GM12878 (cell line): Measurements from ENCODE around the gene PARP4.
"Not testable (repeated sequence)": the region's sequence is repeated elsewhere in the genome, so short reads cannot be mapped to it uniquely, and the experiment has no call there.

Experiments used
- BACH1 ChIP-seq: fragments of 450-650 bp; IDR thresholded peaks from 2 replicates; pipeline ENCODE4 v1.6.1; 2017; ENCODE audit warnings: mild to moderate bottlenecking, borderline replicate concordance
- EZH2 ChIP-seq: IDR thresholded peaks from 2 replicates; pipeline ENCODE4 v1.6.1; 2012; ENCODE audit warnings: low read depth, mild to moderate bottlenecking, control low read depth, inconsistent platforms, low read length, borderline replicate concordance; ENCODE audit not compliant: control insufficient read depth
- FOS ChIP-seq: IDR thresholded peaks from 3 replicates; pipeline ENCODE4 v1.6.1; 2011; ENCODE audit warnings: borderline replicate concordance; ENCODE audit not compliant: insufficient read length; ENCODE audit errors: extremely low read depth
- HDGF ChIP-seq: fragments of 450-650 bp; IDR thresholded peaks from 2 replicates; pipeline ENCODE4 v1.6.1; 2016; ENCODE audit warnings: antibody characterized with exemption
- IKZF2 ChIP-seq, 2 experiments: fragments of 450-650 bp; IDR thresholded peaks; 2 replicates each; pipeline ENCODE4 v1.6.1; 2017; ENCODE audit warnings: mild to moderate bottlenecking in 2 of 2, moderate library complexity in 2 of 2
- POLR2A ChIP-seq: IDR thresholded peaks from 2 replicates; pipeline ENCODE4 v1.6.1; 2011; ENCODE audit warnings: low read depth, mild to moderate bottlenecking, low read length
- RAD21 ChIP-seq: IDR thresholded peaks from 2 replicates; pipeline ENCODE4 v1.6.1; 2011; ENCODE audit warnings: mild to moderate bottlenecking, low read depth, low read length, moderate library complexity; ENCODE audit not compliant: insufficient read depth
- SRF ChIP-seq, 2 experiments: IDR thresholded peaks; 2 replicates each; pipeline ENCODE4 v1.6.1; 2011; ENCODE audit warnings: low read depth in 2 of 2, low read length in 2 of 2, mild to moderate bottlenecking in 1 of 2, moderate library complexity in 1 of 2
- YY1 ChIP-seq: IDR thresholded peaks from 2 replicates; pipeline ENCODE4 v1.6.1; 2011; ENCODE audit warnings: low read depth, mild to moderate bottlenecking, low read length
- ZNF274 ChIP-seq: IDR thresholded peaks from one replicate; pipeline ENCODE4 v1.8.0; 2011; ENCODE audit not compliant: insufficient read length, insufficient read depth
- TF ChIP-seq, protein P1 (sequence below), 3 experiments: IDR thresholded peaks in 2 of 3; conservative IDR thresholded peaks in 1 of 3; 2 replicates each; pipeline ENCODE4 v1.5.1; 2011; ENCODE audit warnings: low read depth in 3 of 3, low read length in 3 of 3, mild to moderate bottlenecking in 3 of 3, control low read depth in 2 of 3, moderate library complexity in 2 of 3, inconsistent platforms in 1 of 3, mixed read lengths in 1 of 3; ENCODE audit not compliant: control insufficient read depth in 2 of 3, insufficient read depth in 1 of 3; ENCODE audit errors: extremely low read depth in 1 of 3
- TF ChIP-seq, protein P2 (sequence below): IDR thresholded peaks from 2 replicates; pipeline ENCODE4 v1.6.1; 2011; ENCODE audit warnings: low read depth, low read length, improper control_type of control experiment, borderline replicate concordance

DNA sequence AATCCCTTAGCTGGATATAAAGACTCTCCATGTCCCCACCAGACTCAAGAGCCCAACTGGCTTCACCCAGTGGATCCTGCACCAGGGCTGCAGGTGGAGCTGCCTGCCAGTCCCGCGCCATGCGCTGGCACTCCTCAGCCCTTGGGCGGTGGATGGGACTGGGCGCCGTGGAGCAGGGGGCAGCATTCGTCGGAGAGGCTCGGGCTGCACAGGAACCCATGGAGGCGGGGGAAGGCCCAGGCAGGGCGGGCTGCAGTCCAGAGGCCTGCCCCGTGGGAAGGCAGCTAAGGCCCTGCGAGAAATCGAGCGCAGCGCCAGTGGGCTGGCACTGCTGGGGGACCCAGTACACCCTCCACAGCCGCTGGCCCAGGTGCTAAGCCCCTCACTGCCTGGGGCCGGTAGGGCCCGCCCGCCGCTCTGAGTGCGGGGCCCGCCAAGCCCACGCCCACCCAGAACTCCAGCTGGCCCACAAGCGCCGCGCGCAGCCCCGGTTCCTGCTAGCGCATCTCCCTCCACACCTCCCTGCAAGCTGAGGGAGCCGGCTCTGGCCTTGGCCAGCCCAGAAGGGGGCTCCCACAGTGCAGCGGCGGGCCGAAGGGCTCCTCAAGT lies 48.1 kb upstream of the PARP4 start:
- TF ChIP-seq, protein P1, sequence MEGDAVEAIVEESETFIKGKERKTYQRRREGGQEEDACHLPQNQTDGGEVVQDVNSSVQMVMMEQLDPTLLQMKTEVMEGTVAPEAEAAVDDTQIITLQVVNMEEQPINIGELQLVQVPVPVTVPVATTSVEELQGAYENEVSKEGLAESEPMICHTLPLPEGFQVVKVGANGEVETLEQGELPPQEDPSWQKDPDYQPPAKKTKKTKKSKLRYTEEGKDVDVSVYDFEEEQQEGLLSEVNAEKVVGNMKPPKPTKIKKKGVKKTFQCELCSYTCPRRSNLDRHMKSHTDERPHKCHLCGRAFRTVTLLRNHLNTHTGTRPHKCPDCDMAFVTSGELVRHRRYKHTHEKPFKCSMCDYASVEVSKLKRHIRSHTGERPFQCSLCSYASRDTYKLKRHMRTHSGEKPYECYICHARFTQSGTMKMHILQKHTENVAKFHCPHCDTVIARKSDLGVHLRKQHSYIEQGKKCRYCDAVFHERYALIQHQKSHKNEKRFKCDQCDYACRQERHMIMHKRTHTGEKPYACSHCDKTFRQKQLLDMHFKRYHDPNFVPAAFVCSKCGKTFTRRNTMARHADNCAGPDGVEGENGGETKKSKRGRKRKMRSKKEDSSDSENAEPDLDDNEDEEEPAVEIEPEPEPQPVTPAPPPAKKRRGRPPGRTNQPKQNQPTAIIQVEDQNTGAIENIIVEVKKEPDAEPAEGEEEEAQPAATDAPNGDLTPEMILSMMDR (IDR thresholded peaks at IDR 0.05 in 2 of 3, conservative IDR thresholded peaks at IDR 0.05 in 1 of 3; ENCODE audit: control insufficient read depth in 2 of 3, extremely low read depth in 1 of 3, insufficient read depth in 1 of 3, low read depth in 3 of 3, low read length in 3 of 3): not testable (repeated sequence)
- not testable (repeated sequence) for TF ChIP-seq IKZF2 (IDR thresholded peaks at IDR 0.05); BACH1; EZH2; SRF (IDR thresholded peaks at IDR 0.05; ENCODE audit: low read depth in 2 of 2, low read length in 2 of 2); YY1; HDGF; POLR2A; RAD21; ZNF274; FOS
- TF ChIP-seq, protein P2, sequence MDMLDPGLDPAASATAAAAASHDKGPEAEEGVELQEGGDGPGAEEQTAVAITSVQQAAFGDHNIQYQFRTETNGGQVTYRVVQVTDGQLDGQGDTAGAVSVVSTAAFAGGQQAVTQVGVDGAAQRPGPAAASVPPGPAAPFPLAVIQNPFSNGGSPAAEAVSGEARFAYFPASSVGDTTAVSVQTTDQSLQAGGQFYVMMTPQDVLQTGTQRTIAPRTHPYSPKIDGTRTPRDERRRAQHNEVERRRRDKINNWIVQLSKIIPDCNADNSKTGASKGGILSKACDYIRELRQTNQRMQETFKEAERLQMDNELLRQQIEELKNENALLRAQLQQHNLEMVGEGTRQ: not testable (repeated sequence)
